GM23248 (cell line): ENCODE data around the gene LAMA1. TPM values are rescaled to one million over a fixed set of nuclear protein-coding genes. Genes with fewer than 3 reads are reported as not detected.

Experiments used
- DNase-seq: peaks from one replicate; pipeline ENCODE4 v3.0.0-alpha.2; 2015
- H2AFZ ChIP-seq: fragments of 200-600 bp; sonication (generic); 2 replicates; pipeline ENCODE4 v1.6.1; 2016; ENCODE audit warnings: antibody characterized with exemption
- H3F3A ChIP-seq: fragments of 200-600 bp; sonication (generic); 2 replicates; pipeline ENCODE4 v1.6.1; 2016; ENCODE audit warnings: mild to moderate bottlenecking, antibody characterized with exemption, mixed run types; ENCODE audit not compliant: insufficient read depth
- H3K27ac ChIP-seq: fragments of 200-600 bp; sonication (generic); 2 replicates; pipeline ENCODE4 v1.5.1; 2016; ENCODE audit warnings: mild to moderate bottlenecking
- H3K27me3 ChIP-seq: fragments of 200-600 bp; sonication (generic); replicated peaks from 2 replicates; pipeline ENCODE4 v1.6.1; 2016; ENCODE audit warnings: mild to moderate bottlenecking; ENCODE audit not compliant: insufficient read depth
- H3K36me3 ChIP-seq: fragments of 200-600 bp; sonication (generic); 2 replicates; pipeline ENCODE4 v1.6.1; 2016; ENCODE audit warnings: low read depth, mild to moderate bottlenecking
- H3K4me1 ChIP-seq: fragments of 200-600 bp; sonication (generic); 2 replicates; pipeline ENCODE4 v1.6.1; 2016; ENCODE audit warnings: mild to moderate bottlenecking; ENCODE audit not compliant: insufficient read depth
- H3K4me2 ChIP-seq: fragments of 200-600 bp; sonication (generic); one replicate; pipeline ENCODE4 v1.6.1; 2016; ENCODE audit warnings: mild to moderate bottlenecking; ENCODE audit not compliant: unreplicated experiment
- H3K4me3 ChIP-seq: fragments of 200-600 bp; sonication (generic); 2 replicates; pipeline ENCODE4 v1.5.1; 2016; ENCODE audit warnings: mild to moderate bottlenecking
- H3K79me2 ChIP-seq: fragments of 200-600 bp; sonication (generic); 2 replicates; pipeline ENCODE4 v1.6.1; 2016; ENCODE audit warnings: mild to moderate bottlenecking; ENCODE audit not compliant: insufficient read depth
- H3K9ac ChIP-seq: fragments of 200-600 bp; sonication (generic); 2 replicates; pipeline ENCODE4 v1.6.1; 2016; ENCODE audit warnings: mild to moderate bottlenecking
- H3K9me2 ChIP-seq: fragments of 200-600 bp; sonication (generic); 2 replicates; pipeline ENCODE4 v1.6.1; 2016; ENCODE audit warnings: mixed run types, mild to moderate bottlenecking, moderate library complexity; ENCODE audit not compliant: insufficient read depth
- H3K9me3 ChIP-seq: fragments of 200-600 bp; sonication (generic); one replicate; pipeline ENCODE4 v1.6.1; 2017; ENCODE audit warnings: low read depth
- H4K20me1 ChIP-seq: fragments of 200-600 bp; sonication (generic); 2 replicates; pipeline ENCODE4 v1.6.0; 2016; ENCODE audit not compliant: insufficient read depth
- EZH2 ChIP-seq: fragments of 200-600 bp; sonication (generic); IDR thresholded peaks from 2 replicates; pipeline ENCODE4 v1.6.1; 2018; ENCODE audit warnings: antibody characterized with exemption, mild to moderate bottlenecking; ENCODE audit not compliant: insufficient read depth, poor library complexity, severe bottlenecking
- EZH2phosphoT487 ChIP-seq: fragments of 200-600 bp; sonication (generic); IDR thresholded peaks from 2 replicates; pipeline ENCODE4 v1.6.1; 2018; ENCODE audit warnings: antibody characterized with exemption, moderate library complexity, mild to moderate bottlenecking, low read depth; ENCODE audit not compliant: insufficient read depth
- WGBS, 2 experiments: methylation state at CpG; one replicate each; pipeline ENCODE4 v1.1.6; 2015 to 2017; ENCODE audit warnings: low lambda C conversion rate in 2 of 2, low coverage in 1 of 2; ENCODE audit errors: missing lambda C conversion rate in 2 of 2; 5-methylcytosine and 5-hydroxymethylcytosine counted together
- in situ Hi-C: fragments of 300-500 bp; cut with MboI; formaldehyde crosslinking; loops from 2 replicates; pipeline ENCODE4 v1.15.0; 2020
- polyA plus RNA-seq: library from polyadenylated mRNA; unstranded; fragments of >200 nt; fragmentation: Nextera tagmentation; extraction: Ambion mirVana; gene quantifications from 2 replicates; pipeline ENCODE4 v1.2.1, GENCODE V29; 2016
- total RNA-seq: library from RNA; depleted of rRNA; stranded (reverse); fragments of >200 nt; shearing (Covaris generic); gene quantifications from 2 replicates; pipeline ENCODE4 v1.2.3, GENCODE V29; 2014

The LAMA1 gene
- total and polyA plus RNA-seq, 2 experiments from 2014 or later = 3.1 to 5.4 TPM

DNA sequence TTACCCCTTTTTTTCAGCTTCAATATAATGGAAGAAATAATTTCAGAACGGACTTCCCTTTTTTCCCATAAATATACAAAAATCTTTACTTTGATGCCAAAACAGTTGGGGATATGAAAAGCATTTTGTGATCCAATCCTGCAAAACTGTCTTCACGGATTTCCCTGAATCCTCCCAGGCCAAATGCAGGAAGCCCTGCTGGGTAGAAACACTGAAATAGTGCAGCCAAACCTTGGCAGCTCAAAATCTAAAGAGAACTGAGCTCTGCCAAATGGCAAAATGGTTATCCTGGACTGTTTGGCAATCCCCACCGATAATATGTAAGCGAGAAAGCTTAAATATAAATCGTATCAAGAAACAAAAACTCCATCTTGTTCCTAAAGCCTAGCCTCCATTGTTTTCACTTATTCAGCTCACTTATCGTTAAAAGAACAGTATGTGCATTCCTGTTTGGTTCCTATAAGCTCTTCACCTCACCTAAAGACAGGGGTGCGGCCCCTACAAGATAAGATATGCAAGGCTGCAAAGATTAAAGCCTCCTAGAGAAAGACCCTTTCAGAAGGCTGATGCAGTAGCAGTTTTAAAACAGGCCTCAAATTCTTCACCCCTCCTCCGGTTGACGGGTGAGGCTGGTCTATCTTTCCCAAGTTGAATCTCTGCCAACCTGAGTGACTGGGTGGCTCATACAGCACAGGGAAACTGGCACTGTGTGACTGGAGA, 48.6 kb downstream of the LAMA1 start:
- no peaks in the 10 kb centered on the region for H3K27me3 ChIP-seq
- H2AFZ ChIP-seq = no peak overlapping the region
- peaks cover 5% of the 10 kb centered on the region; the same call in 1 of the 2 replicates for H3K4me1 ChIP-seq
- no peaks in the 10 kb centered on the region for H4K20me1 ChIP-seq
- H3K27ac ChIP-seq = no peak overlapping the region
- H3K79me2 ChIP-seq = no peaks in the 10 kb centered on the region
- TF ChIP-seq EZH2 (no peak), EZH2phosphoT487 (no peak)
- 90 to 91% methylated on average over 9 of the region's 9 CpGs for WGBS, 2 experiments
- no peak overlapping the region for H3K4me3 ChIP-seq
- DNase-seq = no peak
- H3K36me3 ChIP-seq = no peaks in the 10 kb centered on the region
- H3K4me2 ChIP-seq = no peak overlapping the region
- no peaks in the 10 kb centered on the region for H3K9me3 ChIP-seq
- in situ Hi-C loops = no loop called here
- H3K9me2 ChIP-seq = no peaks in the 10 kb centered on the region
- H3K9ac ChIP-seq = no peak overlapping the region
- no peaks in the 10 kb centered on the region for H3F3A ChIP-seq

DNA sequence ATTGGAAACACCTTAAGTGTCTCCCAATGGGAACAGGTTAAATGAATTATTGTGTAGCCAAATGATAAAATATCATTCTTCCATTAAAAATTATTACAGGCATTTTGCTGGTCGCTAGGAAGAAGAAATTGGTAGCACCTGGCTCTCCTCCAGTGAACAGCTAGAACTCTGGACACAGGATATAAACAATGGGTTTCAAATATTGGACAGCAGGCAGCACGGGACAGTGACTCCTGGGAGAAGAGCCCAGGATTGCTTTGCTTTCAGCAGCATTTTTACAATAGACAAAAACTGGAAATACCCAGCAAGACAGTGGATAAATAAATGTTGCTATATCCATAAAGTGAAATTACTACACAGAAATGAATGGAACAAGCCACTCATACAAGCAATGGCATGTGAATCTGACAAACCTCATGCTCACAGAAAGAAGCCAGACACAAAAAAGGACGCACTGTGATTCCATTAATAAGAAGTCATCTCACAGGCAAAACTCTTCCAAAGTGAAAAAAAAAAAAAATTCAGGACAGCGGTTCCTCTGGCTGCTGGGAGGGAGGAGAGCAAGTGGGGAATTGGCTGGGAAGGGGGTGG, 50.5 kb downstream of the LAMA1 start:
- H3K4me1 ChIP-seq = peaks cover 5% of the 10 kb centered on the region; the same call in 1 of the 2 replicates
- no peak for TF ChIP-seq EZH2phosphoT487
- TF ChIP-seq EZH2 = no peak
- no peaks in the 10 kb centered on the region for H4K20me1 ChIP-seq
- DNase-seq = no peak
- H3K4me3 ChIP-seq = no peak overlapping the region
- H3K79me2 ChIP-seq = no peaks in the 10 kb centered on the region
- H3K9me3 ChIP-seq = no peaks in the 10 kb centered on the region
- in situ Hi-C loops = no loop called here
- H3K9ac ChIP-seq = no peak overlapping the region
- WGBS, 2 experiments = 28 to 39% methylated on average over 4 of the region's 4 CpGs
- no peaks in the 10 kb centered on the region for H3K27me3 ChIP-seq
- no peak overlapping the region for H2AFZ ChIP-seq
- no peak overlapping the region for H3K4me2 ChIP-seq
- H3K9me2 ChIP-seq = no peaks in the 10 kb centered on the region
- H3K36me3 ChIP-seq = no peaks in the 10 kb centered on the region
- H3K27ac ChIP-seq = no peak overlapping the region
- H3F3A ChIP-seq = no peaks in the 10 kb centered on the region

DNA sequence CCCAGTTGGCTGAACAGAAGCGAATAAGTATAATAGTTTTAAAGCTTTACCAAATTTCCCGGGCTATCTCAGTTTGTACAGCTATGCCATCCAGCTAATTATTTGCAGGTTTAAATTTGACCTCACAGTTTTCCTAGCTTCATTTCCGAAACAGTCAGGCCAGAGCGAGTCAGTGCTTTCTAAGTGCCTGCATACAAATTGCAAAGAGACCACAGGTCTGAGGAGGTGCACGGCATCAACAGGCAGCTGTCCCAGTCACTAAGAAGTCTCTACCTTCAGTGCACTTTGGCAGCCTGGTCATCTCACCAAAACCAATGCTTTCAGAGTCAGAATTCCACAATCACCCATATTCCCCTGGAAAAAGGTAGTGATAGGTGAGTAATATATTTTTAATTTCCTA, 51.9 kb downstream of the LAMA1 start:
- WGBS, 2 experiments = 81 to 87% methylated on average over 5 of the region's 5 CpGs
- H3K4me3 ChIP-seq = no peak overlapping the region
- no peaks in the 10 kb centered on the region for H3K9me3 ChIP-seq
- no peaks in the 10 kb centered on the region for H3K9me2 ChIP-seq
- TF ChIP-seq EZH2phosphoT487 (no peak), EZH2 (no peak)
- no peak overlapping the region for H3K4me2 ChIP-seq
- H3K36me3 ChIP-seq = no peaks in the 10 kb centered on the region
- DNase-seq = no peak
- in situ Hi-C loops = no loop called here
- H3K27ac ChIP-seq = no peak overlapping the region
- H3K79me2 ChIP-seq = no peaks in the 10 kb centered on the region
- no peak overlapping the region for H3K9ac ChIP-seq
- peaks cover 5% of the 10 kb centered on the region; the same call in 1 of the 2 replicates for H3K4me1 ChIP-seq
- H4K20me1 ChIP-seq = no peaks in the 10 kb centered on the region
- no peak overlapping the region for H2AFZ ChIP-seq
- no peaks in the 10 kb centered on the region for H3K27me3 ChIP-seq
- H3F3A ChIP-seq = no peaks in the 10 kb centered on the region

DNA sequence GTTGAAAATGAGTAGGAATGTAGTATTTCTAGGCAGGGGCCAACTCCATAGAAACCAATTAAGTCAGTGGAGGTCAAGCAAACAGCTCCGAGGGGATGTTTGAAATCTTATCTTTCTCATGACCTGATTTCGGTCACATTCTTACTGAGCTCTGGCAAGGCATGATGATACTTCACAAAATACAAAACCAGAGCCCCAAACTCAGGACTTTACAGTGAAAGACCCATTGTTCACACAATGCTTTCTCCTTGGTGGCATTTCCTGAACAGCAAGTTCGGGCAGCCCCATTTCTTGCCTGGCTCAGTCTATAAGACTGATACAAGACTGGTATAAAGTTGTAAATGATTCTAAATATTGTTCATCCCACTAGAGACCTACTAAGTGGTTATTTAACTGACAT, 53.3 kb downstream of the LAMA1 start:
- Histone ChIP-seq H3K27ac (no peak overlapping the region), H3K79me2 (no peaks in the 10 kb centered on the region), H4K20me1 (no peaks in the 10 kb centered on the region), H3K4me2 (no peak overlapping the region), H3K4me3 (no peak overlapping the region), H3K9me3 (no peaks in the 10 kb centered on the region), H3K36me3 (no peaks in the 10 kb centered on the region), H2AFZ (no peak overlapping the region), H3K4me1 (no peaks in the 10 kb centered on the region), H3K27me3 (no peaks in the 10 kb centered on the region), H3F3A (no peaks in the 10 kb centered on the region), H3K9ac (no peak overlapping the region), H3K9me2 (no peaks in the 10 kb centered on the region)
- no peak for TF ChIP-seq EZH2
- no peak for TF ChIP-seq EZH2phosphoT487
- WGBS, 2 experiments = 79 to 83% methylated on average over 3 of the region's 3 CpGs
- no peak for DNase-seq
- in situ Hi-C loops = no loop called here
